Superior temporal gyrus (tissue), 1 donor: ENCODE results near the gene LRRC37A.
"Not testable (repeated sequence)": the region's sequence is repeated elsewhere in the genome, so short reads cannot be mapped to it uniquely, and the experiment has no call there.

Source experiments
- DNase-seq: peaks from one replicate; pipeline ENCODE4 v3.0.0-alpha.2; 2016; ENCODE audit errors: extremely low spot score

The LRRC37A gene

GRCh38 chr17:46294831-46295230, at the start of gene LRRC37A:
TSS of gene LRRC37A (plus strand) at chr17:46295131. CDS start at chr17:46295134, 3 bp downstream.
- not testable (repeated sequence) for DNase-seq

- not testable (repeated sequence) for DNase-seq
These were observed 45.8 kb upstream of the LRRC37A start for GRCh38 chr17:46249153-46249552.

GRCh38 chr17:46252804-46253203, 42.1 kb upstream of the LRRC37A start:
- DNase-seq: not testable (repeated sequence)

GRCh38 chr17:46253722-46254121, 41.2 kb upstream of the LRRC37A start:
- not testable (repeated sequence) for DNase-seq

GRCh38 chr17:46254215-46254614, 40.7 kb upstream of the LRRC37A start:
- not testable (repeated sequence) for DNase-seq

- DNase-seq: not testable (repeated sequence)
These were observed 38.6 kb upstream of the LRRC37A start for GRCh38 chr17:46256369-46256768.

GRCh38 chr17:46259845-46260661, 34.9 kb upstream of the LRRC37A start:
- not testable (repeated sequence) for DNase-seq

- DNase-seq: no peak
These were observed 32.7 kb upstream of the LRRC37A start for GRCh38 chr17:46262271-46262670.

GRCh38 chr17:46264456-46265198, 30.3 kb upstream of the LRRC37A start:
- no peak for DNase-seq

- not testable (repeated sequence) for DNase-seq
These were observed 28.8 kb upstream of the LRRC37A start for GRCh38 chr17:46266063-46266655.

GRCh38 chr17:46266656-46267544, 28.0 kb upstream of the LRRC37A start:
- peak; percentile 86 for DNase-seq

GRCh38 chr17:46270032-46270431, 24.9 kb upstream of the LRRC37A start:
- no peak for DNase-seq

GRCh38 chr17:46273541-46274236, 21.2 kb upstream of the LRRC37A start:
- DNase-seq: no peak

GRCh38 chr17:46274238-46274637, 20.7 kb upstream of the LRRC37A start:
- no peak for DNase-seq

- DNase-seq: not testable (repeated sequence)
These were observed 18.0 kb upstream of the LRRC37A start for GRCh38 chr17:46276728-46277479.

- not testable (repeated sequence) for DNase-seq
These were observed 13.6 kb upstream of the LRRC37A start for GRCh38 chr17:46281336-46281735.

GRCh38 chr17:46282635-46283034, 12.3 kb upstream of the LRRC37A start:
- not testable (repeated sequence) for DNase-seq

GRCh38 chr17:46284467-46284866, 10.5 kb upstream of the LRRC37A start:
- not testable (repeated sequence) for DNase-seq

- DNase-seq: not testable (repeated sequence)
These were observed 9.4 kb upstream of the LRRC37A start for GRCh38 chr17:46285500-46285899.

GRCh38 chr17:46286764-46287221, 8.1 kb upstream of the LRRC37A start:
- DNase-seq: peak; percentile 96
